HEK293 (cell line): ENCODE results near the gene TLE2.

Experiments
- REPIN1 ChIP-seq: fragments of 450-650 bp; formaldehyde crosslinking; IDR thresholded peaks from 2 replicates; pipeline ENCODE4 v1.5.1; 2017; ENCODE audit warnings: missing biosample characterization, missing genetic modification characterization, low read depth
- SP7 ChIP-seq: fragments of 450-650 bp; formaldehyde crosslinking; IDR thresholded peaks from 2 replicates; pipeline ENCODE4 v1.5.1; 2016; ENCODE audit warnings: missing biosample characterization, missing genetic modification characterization
- TRIM28 ChIP-seq: IDR thresholded peaks from 2 replicates; pipeline ENCODE4 v1.6.1; 2011; ENCODE audit warnings: low read length, control low read depth, borderline replicate concordance
- WT1 ChIP-seq: fragments of 450-650 bp; formaldehyde crosslinking; IDR thresholded peaks from 2 replicates; pipeline ENCODE4 v1.5.1; 2016; ENCODE audit warnings: missing biosample characterization, missing genetic modification characterization
- ZBTB1 ChIP-seq: fragments of 450-650 bp; formaldehyde crosslinking; IDR thresholded peaks from 2 replicates; pipeline ENCODE4 v1.5.1; 2016; ENCODE audit warnings: missing biosample characterization, missing genetic modification characterization
- ZBTB8A ChIP-seq: fragments of 450-650 bp; formaldehyde crosslinking; IDR thresholded peaks from 2 replicates; pipeline ENCODE4 v1.5.1; 2016; ENCODE audit warnings: missing biosample characterization, missing genetic modification characterization
- ZFP41 ChIP-seq: fragments of 450-650 bp; formaldehyde crosslinking; IDR thresholded peaks from 2 replicates; pipeline ENCODE4 v1.5.1; 2016; ENCODE audit warnings: missing biosample characterization, missing genetic modification characterization, borderline replicate concordance
- ZNF248 ChIP-seq: fragments of 450-650 bp; formaldehyde crosslinking; IDR thresholded peaks from 2 replicates; pipeline ENCODE4 v1.5.1; 2017; ENCODE audit warnings: missing biosample characterization, missing genetic modification characterization
- ZNF324 ChIP-seq: fragments of 450-650 bp; formaldehyde crosslinking; IDR thresholded peaks from 2 replicates; pipeline ENCODE4 v1.5.1; 2016; ENCODE audit warnings: missing biosample characterization, missing genetic modification characterization
- ZNF423 ChIP-seq: fragments of 450-650 bp; formaldehyde crosslinking; IDR thresholded peaks from 2 replicates; pipeline ENCODE4 v1.5.1; 2016; ENCODE audit warnings: missing biosample characterization, missing genetic modification characterization
- ZNF510 ChIP-seq: fragments of 450-650 bp; formaldehyde crosslinking; IDR thresholded peaks from 2 replicates; pipeline ENCODE4 v1.5.1; 2018; ENCODE audit warnings: mild to moderate bottlenecking, missing genetic modification characterization, missing biosample characterization; ENCODE audit not compliant: insufficient replicate concordance
- ZNF544 ChIP-seq: fragments of 450-650 bp; formaldehyde crosslinking; IDR thresholded peaks from 2 replicates; pipeline ENCODE4 v1.5.0; 2017; ENCODE audit warnings: missing biosample characterization, missing genetic modification characterization
- ZNF768 ChIP-seq: fragments of 450-650 bp; formaldehyde crosslinking; IDR thresholded peaks from 2 replicates; pipeline ENCODE4 v1.5.1; 2018; ENCODE audit warnings: missing biosample characterization, mild to moderate bottlenecking, missing genetic modification characterization
- ZNF792 ChIP-seq: fragments of 450-650 bp; formaldehyde crosslinking; IDR thresholded peaks from 2 replicates; pipeline ENCODE4 v1.5.1; 2016; ENCODE audit warnings: missing biosample characterization, missing genetic modification characterization
- TF ChIP-seq, protein P1 (sequence below): fragments of 450-650 bp; formaldehyde crosslinking; IDR thresholded peaks from 2 replicates; pipeline ENCODE4 v1.5.1; 2017; ENCODE audit warnings: missing biosample characterization, missing genetic modification characterization
- TF ChIP-seq, protein P2 (sequence below): fragments of 450-650 bp; formaldehyde crosslinking; IDR thresholded peaks from 2 replicates; pipeline ENCODE4 v1.5.0; 2017; ENCODE audit warnings: missing biosample characterization, missing genetic modification characterization, borderline replicate concordance
- TF ChIP-seq, protein P3 (sequence below): fragments of 450-650 bp; IDR thresholded peaks from 2 replicates; pipeline ENCODE4 v1.5.1; 2018; ENCODE audit warnings: missing biosample characterization, missing genetic modification characterization
- TF ChIP-seq, protein P4 (sequence below): fragments of 450-650 bp; formaldehyde crosslinking; IDR thresholded peaks from 2 replicates; pipeline ENCODE4 v1.5.1; 2016; ENCODE audit warnings: missing biosample characterization, missing genetic modification characterization, borderline replicate concordance
- TF ChIP-seq, protein P5 (sequence below): fragments of 450-650 bp; formaldehyde crosslinking; IDR thresholded peaks from 2 replicates; pipeline ENCODE4; 2016; ENCODE audit warnings: missing biosample characterization, missing genetic modification characterization
- TF ChIP-seq, protein P6 (sequence below): fragments of 450-650 bp; formaldehyde crosslinking; IDR thresholded peaks from 2 replicates; pipeline ENCODE4 v1.5.1; 2016; ENCODE audit warnings: missing biosample characterization, missing genetic modification characterization

Gene TLE2

DNA sequence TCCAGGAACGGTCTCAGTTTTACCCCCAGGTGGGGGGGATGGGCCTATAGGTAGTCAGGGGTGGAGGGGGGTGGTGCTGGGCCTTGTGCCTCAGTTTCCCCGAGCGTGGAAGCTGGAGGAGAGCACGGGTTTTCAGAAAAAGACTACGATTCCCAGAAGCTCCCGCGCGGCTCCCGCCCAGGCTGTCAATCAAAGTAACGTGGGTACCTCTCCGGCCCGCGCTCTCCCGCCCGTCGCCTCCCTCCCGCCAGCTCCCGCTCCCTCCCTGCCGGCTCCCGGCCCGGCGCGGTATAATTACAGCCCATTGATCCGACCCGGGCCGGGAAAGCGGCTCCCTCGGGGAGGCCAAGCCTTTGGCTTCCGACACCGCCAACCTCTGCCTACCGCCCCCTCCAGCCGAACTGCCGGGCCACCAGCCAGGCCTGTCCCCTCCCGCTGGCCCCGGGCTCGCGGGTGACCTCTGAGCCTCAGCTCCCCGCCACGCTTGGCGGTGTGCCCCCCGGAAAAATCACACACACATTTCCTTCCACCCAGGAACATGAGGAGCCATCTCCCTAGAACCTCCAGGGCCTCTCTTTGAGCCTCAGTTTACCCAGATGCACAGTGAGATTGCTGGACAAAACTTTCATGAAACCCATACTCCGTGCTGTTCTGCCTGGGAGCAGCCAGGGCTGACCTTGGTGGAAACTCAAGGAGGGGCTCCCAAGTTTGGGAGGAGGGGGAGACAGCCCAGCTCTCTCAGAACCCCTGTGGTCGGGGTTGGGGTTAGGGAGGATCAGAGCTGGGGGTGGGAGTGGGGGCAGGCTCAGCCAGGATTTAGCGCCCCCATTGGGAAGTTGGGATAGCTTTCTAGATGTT, 7.3 kb upstream of the TLE2 start (continued):
- TF ChIP-seq, protein P1, sequence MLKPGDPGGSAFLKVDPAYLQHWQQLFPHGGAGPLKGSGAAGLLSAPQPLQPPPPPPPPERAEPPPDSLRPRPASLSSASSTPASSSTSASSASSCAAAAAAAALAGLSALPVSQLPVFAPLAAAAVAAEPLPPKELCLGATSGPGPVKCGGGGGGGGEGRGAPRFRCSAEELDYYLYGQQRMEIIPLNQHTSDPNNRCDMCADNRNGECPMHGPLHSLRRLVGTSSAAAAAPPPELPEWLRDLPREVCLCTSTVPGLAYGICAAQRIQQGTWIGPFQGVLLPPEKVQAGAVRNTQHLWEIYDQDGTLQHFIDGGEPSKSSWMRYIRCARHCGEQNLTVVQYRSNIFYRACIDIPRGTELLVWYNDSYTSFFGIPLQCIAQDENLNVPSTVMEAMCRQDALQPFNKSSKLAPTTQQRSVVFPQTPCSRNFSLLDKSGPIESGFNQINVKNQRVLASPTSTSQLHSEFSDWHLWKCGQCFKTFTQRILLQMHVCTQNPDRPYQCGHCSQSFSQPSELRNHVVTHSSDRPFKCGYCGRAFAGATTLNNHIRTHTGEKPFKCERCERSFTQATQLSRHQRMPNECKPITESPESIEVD (tag by site-specific recombination) = no peak
- TF ChIP-seq ZNF792 (tag by site-specific recombination) = no peak
- TF ChIP-seq ZNF510 (tag by site-specific recombination) = no peak
- TF ChIP-seq, protein P2, sequence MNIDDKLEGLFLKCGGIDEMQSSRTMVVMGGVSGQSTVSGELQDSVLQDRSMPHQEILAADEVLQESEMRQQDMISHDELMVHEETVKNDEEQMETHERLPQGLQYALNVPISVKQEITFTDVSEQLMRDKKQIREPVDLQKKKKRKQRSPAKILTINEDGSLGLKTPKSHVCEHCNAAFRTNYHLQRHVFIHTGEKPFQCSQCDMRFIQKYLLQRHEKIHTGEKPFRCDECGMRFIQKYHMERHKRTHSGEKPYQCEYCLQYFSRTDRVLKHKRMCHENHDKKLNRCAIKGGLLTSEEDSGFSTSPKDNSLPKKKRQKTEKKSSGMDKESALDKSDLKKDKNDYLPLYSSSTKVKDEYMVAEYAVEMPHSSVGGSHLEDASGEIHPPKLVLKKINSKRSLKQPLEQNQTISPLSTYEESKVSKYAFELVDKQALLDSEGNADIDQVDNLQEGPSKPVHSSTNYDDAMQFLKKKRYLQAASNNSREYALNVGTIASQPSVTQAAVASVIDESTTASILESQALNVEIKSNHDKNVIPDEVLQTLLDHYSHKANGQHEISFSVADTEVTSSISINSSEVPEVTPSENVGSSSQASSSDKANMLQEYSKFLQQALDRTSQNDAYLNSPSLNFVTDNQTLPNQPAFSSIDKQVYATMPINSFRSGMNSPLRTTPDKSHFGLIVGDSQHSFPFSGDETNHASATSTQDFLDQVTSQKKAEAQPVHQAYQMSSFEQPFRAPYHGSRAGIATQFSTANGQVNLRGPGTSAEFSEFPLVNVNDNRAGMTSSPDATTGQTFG (tag by site-specific recombination) = no peak
- TF ChIP-seq, protein P3, sequence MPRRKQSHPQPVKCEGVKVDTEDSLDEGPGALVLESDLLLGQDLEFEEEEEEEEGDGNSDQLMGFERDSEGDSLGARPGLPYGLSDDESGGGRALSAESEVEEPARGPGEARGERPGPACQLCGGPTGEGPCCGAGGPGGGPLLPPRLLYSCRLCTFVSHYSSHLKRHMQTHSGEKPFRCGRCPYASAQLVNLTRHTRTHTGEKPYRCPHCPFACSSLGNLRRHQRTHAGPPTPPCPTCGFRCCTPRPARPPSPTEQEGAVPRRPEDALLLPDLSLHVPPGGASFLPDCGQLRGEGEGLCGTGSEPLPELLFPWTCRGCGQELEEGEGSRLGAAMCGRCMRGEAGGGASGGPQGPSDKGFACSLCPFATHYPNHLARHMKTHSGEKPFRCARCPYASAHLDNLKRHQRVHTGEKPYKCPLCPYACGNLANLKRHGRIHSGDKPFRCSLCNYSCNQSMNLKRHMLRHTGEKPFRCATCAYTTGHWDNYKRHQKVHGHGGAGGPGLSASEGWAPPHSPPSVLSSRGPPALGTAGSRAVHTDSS (tag by site-specific recombination) = no peak
- TF ChIP-seq ZNF768 (tag by site-specific recombination) = no peak
- TF ChIP-seq, protein P4, sequence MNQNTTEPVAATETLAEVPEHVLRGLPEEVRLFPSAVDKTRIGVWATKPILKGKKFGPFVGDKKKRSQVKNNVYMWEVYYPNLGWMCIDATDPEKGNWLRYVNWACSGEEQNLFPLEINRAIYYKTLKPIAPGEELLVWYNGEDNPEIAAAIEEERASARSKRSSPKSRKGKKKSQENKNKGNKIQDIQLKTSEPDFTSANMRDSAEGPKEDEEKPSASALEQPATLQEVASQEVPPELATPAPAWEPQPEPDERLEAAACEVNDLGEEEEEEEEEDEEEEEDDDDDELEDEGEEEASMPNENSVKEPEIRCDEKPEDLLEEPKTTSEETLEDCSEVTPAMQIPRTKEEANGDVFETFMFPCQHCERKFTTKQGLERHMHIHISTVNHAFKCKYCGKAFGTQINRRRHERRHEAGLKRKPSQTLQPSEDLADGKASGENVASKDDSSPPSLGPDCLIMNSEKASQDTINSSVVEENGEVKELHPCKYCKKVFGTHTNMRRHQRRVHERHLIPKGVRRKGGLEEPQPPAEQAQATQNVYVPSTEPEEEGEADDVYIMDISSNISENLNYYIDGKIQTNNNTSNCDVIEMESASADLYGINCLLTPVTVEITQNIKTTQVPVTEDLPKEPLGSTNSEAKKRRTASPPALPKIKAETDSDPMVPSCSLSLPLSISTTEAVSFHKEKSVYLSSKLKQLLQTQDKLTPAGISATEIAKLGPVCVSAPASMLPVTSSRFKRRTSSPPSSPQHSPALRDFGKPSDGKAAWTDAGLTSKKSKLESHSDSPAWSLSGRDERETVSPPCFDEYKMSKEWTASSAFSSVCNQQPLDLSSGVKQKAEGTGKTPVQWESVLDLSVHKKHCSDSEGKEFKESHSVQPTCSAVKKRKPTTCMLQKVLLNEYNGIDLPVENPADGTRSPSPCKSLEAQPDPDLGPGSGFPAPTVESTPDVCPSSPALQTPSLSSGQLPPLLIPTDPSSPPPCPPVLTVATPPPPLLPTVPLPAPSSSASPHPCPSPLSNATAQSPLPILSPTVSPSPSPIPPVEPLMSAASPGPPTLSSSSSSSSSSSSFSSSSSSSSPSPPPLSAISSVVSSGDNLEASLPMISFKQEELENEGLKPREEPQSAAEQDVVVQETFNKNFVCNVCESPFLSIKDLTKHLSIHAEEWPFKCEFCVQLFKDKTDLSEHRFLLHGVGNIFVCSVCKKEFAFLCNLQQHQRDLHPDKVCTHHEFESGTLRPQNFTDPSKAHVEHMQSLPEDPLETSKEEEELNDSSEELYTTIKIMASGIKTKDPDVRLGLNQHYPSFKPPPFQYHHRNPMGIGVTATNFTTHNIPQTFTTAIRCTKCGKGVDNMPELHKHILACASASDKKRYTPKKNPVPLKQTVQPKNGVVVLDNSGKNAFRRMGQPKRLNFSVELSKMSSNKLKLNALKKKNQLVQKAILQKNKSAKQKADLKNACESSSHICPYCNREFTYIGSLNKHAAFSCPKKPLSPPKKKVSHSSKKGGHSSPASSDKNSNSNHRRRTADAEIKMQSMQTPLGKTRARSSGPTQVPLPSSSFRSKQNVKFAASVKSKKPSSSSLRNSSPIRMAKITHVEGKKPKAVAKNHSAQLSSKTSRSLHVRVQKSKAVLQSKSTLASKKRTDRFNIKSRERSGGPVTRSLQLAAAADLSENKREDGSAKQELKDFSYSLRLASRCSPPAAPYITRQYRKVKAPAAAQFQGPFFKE (tag by site-specific recombination) = no peak
- no peak for TF ChIP-seq TRIM28
- 0 out of 2 replicates have a peak, but pooled peaks have one; percentile 9 for TF ChIP-seq REPIN1
- no peak for TF ChIP-seq ZNF248
- TF ChIP-seq, protein P5, sequence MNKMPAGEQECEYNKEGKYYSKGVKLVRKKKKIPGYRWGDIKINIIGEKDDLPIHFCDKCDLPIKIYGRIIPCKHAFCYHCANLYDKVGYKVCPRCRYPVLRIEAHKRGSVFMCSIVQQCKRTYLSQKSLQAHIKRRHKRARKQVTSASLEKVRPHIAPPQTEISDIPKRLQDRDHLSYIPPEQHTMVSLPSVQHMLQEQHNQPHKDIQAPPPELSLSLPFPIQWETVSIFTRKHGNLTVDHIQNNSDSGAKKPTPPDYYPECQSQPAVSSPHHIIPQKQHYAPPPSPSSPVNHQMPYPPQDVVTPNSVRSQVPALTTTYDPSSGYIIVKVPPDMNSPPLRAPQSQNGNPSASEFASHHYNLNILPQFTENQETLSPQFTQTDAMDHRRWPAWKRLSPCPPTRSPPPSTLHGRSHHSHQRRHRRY (tag by site-specific recombination) = no peak
- peak; percentile 90 for TF ChIP-seq SP7 (tag by site-specific recombination)
- TF ChIP-seq ZFP41 (tag by site-specific recombination) = no peak
- peak; percentile 82; the same call in 1 of the 2 replicates for TF ChIP-seq ZNF423 (tag by site-specific recombination)
- TF ChIP-seq WT1 (tag by site-specific recombination) = peak; percentile 80
- TF ChIP-seq, protein P6, sequence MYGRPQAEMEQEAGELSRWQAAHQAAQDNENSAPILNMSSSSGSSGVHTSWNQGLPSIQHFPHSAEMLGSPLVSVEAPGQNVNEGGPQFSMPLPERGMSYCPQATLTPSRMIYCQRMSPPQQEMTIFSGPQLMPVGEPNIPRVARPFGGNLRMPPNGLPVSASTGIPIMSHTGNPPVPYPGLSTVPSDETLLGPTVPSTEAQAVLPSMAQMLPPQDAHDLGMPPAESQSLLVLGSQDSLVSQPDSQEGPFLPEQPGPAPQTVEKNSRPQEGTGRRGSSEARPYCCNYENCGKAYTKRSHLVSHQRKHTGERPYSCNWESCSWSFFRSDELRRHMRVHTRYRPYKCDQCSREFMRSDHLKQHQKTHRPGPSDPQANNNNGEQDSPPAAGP (tag by site-specific recombination) = peak; percentile 71; the same call in 1 of the 2 replicates
- TF ChIP-seq ZBTB8A (tag by site-specific recombination) = peak; percentile 8
- no peak for TF ChIP-seq ZNF544 (tag by site-specific recombination)
- TF ChIP-seq ZBTB1 (tag by site-specific recombination) = no peak
- no peak; the same call in 1 of the 2 replicates for TF ChIP-seq ZNF324 (tag by site-specific recombination)
